HepG2 (cell line): ENCODE results near the gene DTNB. TPM values are rescaled to one million over a fixed set of nuclear protein-coding genes. Genes with fewer than 3 reads are reported as not detected.

Experiments used
- ATAC-seq: fragments of 200-7000 bp; cut with Tn5 transposase; 3 replicates; pipeline ENCODE4 v1.9.1; 2020; ENCODE audit warnings: mild to moderate bottlenecking, moderate library complexity
- BruUV-seq: library from RNA; stranded (reverse); fragments of 400-500 nt; replicated peaks from 2 replicates; lab custom pipeline; 2021; lab: Mats Ljungman, UMichigan
- CTCF ChIA-PET: fragments of 300-600 bp; formaldehyde crosslinking; extraction: SDS; loops from one replicate; lab custom pipeline; 2021; ENCODE audit warnings: low total read pairs, inconsistent platforms, low intra/inter-chr PET ratio; lab: Yijun Ruan, JAX
- POLR2A ChIA-PET: fragments of 350-600 bp; sonication (Branson Sonifier 250); formaldehyde crosslinking; loops from one replicate; lab custom pipeline; 2020; ENCODE audit warnings: antibody characterized with exemption, inconsistent platforms; lab: Yijun Ruan, JAX
- DNase-seq: peaks from one replicate; pipeline ENCODE4 v3.0.0-alpha.2; 2015; ENCODE audit warnings: low spot score
- FAIRE-seq: peaks from 3 replicates; lab custom pipeline; 2011; peaks lifted over from hg19 to GRCh38; lab: Jason Lieb, UNC
- H2AFZ ChIP-seq: one replicate; pipeline ENCODE4 v1.6.1; 2011; ENCODE audit warnings: low read length, inconsistent platforms
- H3K27ac ChIP-seq: fragments of 300-600 bp; 3 replicates; pipeline ENCODE4 v1.8.0; 2011; ENCODE audit warnings: mixed run types, mild to moderate bottlenecking, mixed read lengths, low read length, inconsistent platforms; ENCODE audit not compliant: insufficient read depth; ENCODE audit errors: extremely low read length
- H3K27me3 ChIP-seq, 2 experiments: fragments of 200-600 bp in 1 of 2; 2 replicates in 1 of 2; 3 replicates in 1 of 2; pipeline versions ENCODE4 v1.6.0 to v1.8.0; 2011; ENCODE audit warnings: low read length in 2 of 2, mild to moderate bottlenecking in 2 of 2, moderate library complexity in 2 of 2, inconsistent platforms in 1 of 2; ENCODE audit not compliant: insufficient read depth in 2 of 2, control insufficient read depth in 1 of 2
- H3K36me3 ChIP-seq, 2 experiments: fragments of 200-600 bp in 1 of 2; replicated peaks in 1 of 2; 2 replicates in 1 of 2; 3 replicates in 1 of 2; pipeline versions ENCODE4 v1.5.1 to v1.8.0; 2011; ENCODE audit warnings: low read length in 2 of 2, inconsistent platforms in 1 of 2; ENCODE audit not compliant: insufficient read depth in 2 of 2, control insufficient read depth in 1 of 2
- H3K4me1 ChIP-seq: 2 replicates; pipeline ENCODE4 v1.5.1; 2012; ENCODE audit warnings: low read length, inconsistent platforms; ENCODE audit not compliant: insufficient read depth
- H3K4me2 ChIP-seq: 2 replicates; pipeline ENCODE4 v1.6.0; 2011; ENCODE audit warnings: low read depth, low read length, inconsistent platforms
- H3K4me3 ChIP-seq, 3 experiments: fragments of 200-600 bp in 1 of 3; sonication (generic), shearing (Covaris generic) in 1 of 3; replicated peaks in 1 of 3; 2 replicates each; pipeline ENCODE4 v1.5.1; 2011 to 2016; ENCODE audit warnings: low read length in 3 of 3, inconsistent platforms in 2 of 3, low read depth in 2 of 3, mild to moderate bottlenecking in 2 of 3, control low read depth in 1 of 3, mixed read lengths in 1 of 3; ENCODE audit not compliant: insufficient read depth in 1 of 3
- H3K79me2 ChIP-seq: one replicate; pipeline ENCODE4 v1.6.1; 2011; ENCODE audit warnings: low read length, inconsistent platforms; ENCODE audit not compliant: insufficient read depth
- H3K9ac ChIP-seq: 2 replicates; pipeline ENCODE4 v1.6.0; 2011; ENCODE audit warnings: mild to moderate bottlenecking, low read depth, low read length, inconsistent platforms; ENCODE audit not compliant: insufficient read depth
- H3K9me3 ChIP-seq: 2 replicates; pipeline ENCODE4 v1.5.1; 2012; ENCODE audit warnings: mild to moderate bottlenecking, low read length
- H4K20me1 ChIP-seq: 2 replicates; pipeline ENCODE4 v1.6.0; 2011; ENCODE audit warnings: inconsistent platforms, mild to moderate bottlenecking, low read length, moderate library complexity; ENCODE audit not compliant: insufficient read depth
- CEBPG ChIP-seq: IDR thresholded peaks from 2 replicates; pipeline ENCODE4 v1.6.1; 2016
- DNMT1 ChIP-seq: sonication (generic); formaldehyde crosslinking; IDR thresholded peaks from 2 replicates; pipeline ENCODE4 v1.5.1; 2020; ENCODE audit warnings: mild to moderate bottlenecking, missing genetic modification reagents
- ERF ChIP-seq: IDR thresholded peaks from 2 replicates; pipeline ENCODE4 v1.6.1; 2018; ENCODE audit warnings: missing biosample characterization, missing genetic modification reagents
- GATAD2A ChIP-seq: IDR thresholded peaks from 2 replicates; pipeline ENCODE4 v1.6.1; 2016
- JUN ChIP-seq: sonication (generic); formaldehyde crosslinking; IDR thresholded peaks from 2 replicates; pipeline ENCODE4 v1.4.0; 2020; ENCODE audit warnings: mild to moderate bottlenecking, missing genetic modification reagents
- KAT8 ChIP-seq: IDR thresholded peaks from 2 replicates; pipeline ENCODE4 v1.6.1; 2016; ENCODE audit warnings: missing genetic modification reagents, missing compliant biosample characterization
- KMT2B ChIP-seq: IDR thresholded peaks from 2 replicates; pipeline ENCODE4 v1.6.1; 2016; ENCODE audit warnings: missing genetic modification reagents, missing compliant biosample characterization
- SMC3 ChIP-seq: IDR thresholded peaks from 2 replicates; pipeline ENCODE4 v1.6.1; 2011; ENCODE audit warnings: low read length, improper control_type of control experiment
- STAG1 ChIP-seq: sonication (generic); formaldehyde crosslinking; IDR thresholded peaks from 2 replicates; pipeline ENCODE4 v1.4.0; 2020; ENCODE audit warnings: missing genetic modification reagents
- TBP ChIP-seq: sonication (generic); formaldehyde crosslinking; IDR thresholded peaks from 2 replicates; pipeline ENCODE4 v1.5.0; 2020; ENCODE audit warnings: missing genetic modification reagents
- ZNF124 ChIP-seq: sonication (generic); formaldehyde crosslinking; IDR thresholded peaks from 2 replicates; pipeline ENCODE4 v1.4.0; 2020; ENCODE audit warnings: missing genetic modification reagents
- ZNF33B ChIP-seq: sonication (generic); formaldehyde crosslinking; IDR thresholded peaks from 2 replicates; pipeline ENCODE4 v1.5.1; 2020; ENCODE audit warnings: mild to moderate bottlenecking, missing genetic modification reagents
- ZNF614 ChIP-seq: IDR thresholded peaks from 2 replicates; pipeline ENCODE4 v1.6.1; 2018; ENCODE audit warnings: missing biosample characterization, missing genetic modification reagents, inconsistent platforms, borderline replicate concordance
- WGBS: methylation state at CpG from one replicate; pipeline ENCODE4 v1.1.6; 2017; ENCODE audit warnings: low lambda C conversion rate; 5-methylcytosine and 5-hydroxymethylcytosine counted together
- in situ Hi-C: cut with HindIII; loops from 2 replicates; pipeline ENCODE4 v1.10.0; 2017; ENCODE audit warnings: low pct_unique_long_range_greater_than_20kb; ENCODE audit not compliant: extremely low pct_ligation_motif_present
- intact Hi-C: fragments of 100-400 bp; cut with micrococcal nuclease; formaldehyde crosslinking; loops from one replicate; pipeline ENCODE4 v1.10.0; 2022; ENCODE audit not compliant: unreplicated experiment
- polyA plus RNA-seq, 8 experiments: library from polyadenylated mRNA; depleted of rRNA in 3 of 8; stranded (reverse) in 7 of 8; unstranded in 1 of 8; fragments of >200 nt; fragmentation: Illumina TruSeq in 4 of 8; extraction: Trizol in 4 of 8; gene quantifications; 2 replicates each; pipeline versions ENCODE4 v1.2.1 to v1.2.3, GENCODE V29; 2011 to 2016; ENCODE audit warnings: low read depth in 4 of 8, missing spikeins in 1 of 8, mixed read lengths in 1 of 8; ENCODE audit not compliant: insufficient read depth in 1 of 8
- total RNA-seq, 5 experiments: library from RNA; depleted of rRNA; stranded (reverse); fragments of >200 nt; fragmentation: Illumina TruSeq; extraction: Trizol; gene quantifications; 2 replicates each; pipeline ENCODE4 v1.2.3, GENCODE V29; 2016; ENCODE audit warnings: low read depth in 1 of 5
- TF ChIP-seq, protein P1 (sequence below): sonication (generic); formaldehyde crosslinking; IDR thresholded peaks from 2 replicates; pipeline ENCODE4 v1.5.0; 2020; ENCODE audit warnings: missing genetic modification reagents
- TF ChIP-seq, protein P2 (sequence below): sonication (generic); formaldehyde crosslinking; IDR thresholded peaks from 2 replicates; pipeline ENCODE4 v1.4.0; 2020; ENCODE audit warnings: missing genetic modification reagents, borderline replicate concordance
- TF ChIP-seq, protein P3 (sequence below), 2 experiments: sonication (generic) in 1 of 2; formaldehyde crosslinking in 1 of 2; IDR thresholded peaks; 2 replicates each; pipeline versions ENCODE4 v1.4.0 to v1.6.1; 2016 to 2020; ENCODE audit warnings: borderline replicate concordance in 1 of 2, low read depth in 1 of 2, mild to moderate bottlenecking in 1 of 2, missing genetic modification reagents in 1 of 2

DTNB gene
- total and polyA plus RNA-seq, 2 of the 13 experiments (the other 11 are each of a cell fraction or from before 2014, with no cell fraction given) = 14.4 to 23.9 TPM

GRCh38 chr2:25567406-25567805 is 106.0 kb downstream of the DTNB start:
- H4K20me1 ChIP-seq = no peaks in the 10 kb centered on the region
- DNase-seq (peak; percentile 56), FAIRE-seq (peak; percentile 92), ATAC-seq (peak; percentile 70)
- no peak overlapping the region for H3K4me3 ChIP-seq
- H3K4me2 ChIP-seq = no peak overlapping the region
- no peaks in the 10 kb centered on the region for H3K9me3 ChIP-seq
- no peaks in the 10 kb centered on the region for H3K27me3 ChIP-seq
- in situ Hi-C loops = no loop called here
- no TSS peak for BruUV-seq
- H3K4me1 ChIP-seq = no peaks in the 10 kb centered on the region
- no peaks in the 10 kb centered on the region for H3K79me2 ChIP-seq
- intact Hi-C loops = no loop called here
- ChIA-PET POLR2A (no interaction called here), CTCF (interaction anchor here (1.2 to 1.6 kb wide), 3 partner anchors 191 to 258 kb away, joined by 4 to 7 read pairs (median 7); no protein-coding TSS in a partner anchor)
- no peak overlapping the region for H3K27ac ChIP-seq
- H2AFZ ChIP-seq = no peak overlapping the region
- no peaks in the 10 kb centered on the region for H3K36me3 ChIP-seq
- WGBS = 68% methylated on average over 1 of the region's 1 CpG
- no peak overlapping the region for H3K9ac ChIP-seq
- TF ChIP-seq JUN (CRISPR knock-in tag) (no peak), TBP (CRISPR knock-in tag) (no peak), ERF (CRISPR knock-in tag) (0 out of 2 replicates have a peak, but pooled peaks have one; percentile 25), ZNF124 (CRISPR knock-in tag) (no peak), SMC3 (peak; percentile 34), STAG1 (peak; percentile 67), ZNF614 (CRISPR knock-in tag) (0 out of 2 replicates have a peak, but pooled peaks have one; percentile 31), ZNF33B (CRISPR knock-in tag) (no peak), KAT8 (CRISPR knock-in tag) (peak; percentile 37; the same call in 1 of the 2 replicates), DNMT1 (CRISPR knock-in tag) (no peak), CEBPG (CRISPR knock-in tag) (peak; percentile 50; the same call in 1 of the 2 replicates), GATAD2A (CRISPR knock-in tag) (0 out of 2 replicates have a peak, but pooled peaks have one; percentile 26), KMT2B (CRISPR knock-in tag) (0 out of 2 replicates have a peak, but pooled peaks have one; percentile 40)
- TF ChIP-seq, protein P1, sequence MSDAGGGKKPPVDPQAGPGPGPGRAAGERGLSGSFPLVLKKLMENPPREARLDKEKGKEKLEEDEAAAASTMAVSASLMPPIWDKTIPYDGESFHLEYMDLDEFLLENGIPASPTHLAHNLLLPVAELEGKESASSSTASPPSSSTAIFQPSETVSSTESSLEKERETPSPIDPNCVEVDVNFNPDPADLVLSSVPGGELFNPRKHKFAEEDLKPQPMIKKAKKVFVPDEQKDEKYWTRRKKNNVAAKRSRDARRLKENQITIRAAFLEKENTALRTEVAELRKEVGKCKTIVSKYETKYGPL (CRISPR knock-in tag) = peak; percentile 95
- TF ChIP-seq, protein P2, sequence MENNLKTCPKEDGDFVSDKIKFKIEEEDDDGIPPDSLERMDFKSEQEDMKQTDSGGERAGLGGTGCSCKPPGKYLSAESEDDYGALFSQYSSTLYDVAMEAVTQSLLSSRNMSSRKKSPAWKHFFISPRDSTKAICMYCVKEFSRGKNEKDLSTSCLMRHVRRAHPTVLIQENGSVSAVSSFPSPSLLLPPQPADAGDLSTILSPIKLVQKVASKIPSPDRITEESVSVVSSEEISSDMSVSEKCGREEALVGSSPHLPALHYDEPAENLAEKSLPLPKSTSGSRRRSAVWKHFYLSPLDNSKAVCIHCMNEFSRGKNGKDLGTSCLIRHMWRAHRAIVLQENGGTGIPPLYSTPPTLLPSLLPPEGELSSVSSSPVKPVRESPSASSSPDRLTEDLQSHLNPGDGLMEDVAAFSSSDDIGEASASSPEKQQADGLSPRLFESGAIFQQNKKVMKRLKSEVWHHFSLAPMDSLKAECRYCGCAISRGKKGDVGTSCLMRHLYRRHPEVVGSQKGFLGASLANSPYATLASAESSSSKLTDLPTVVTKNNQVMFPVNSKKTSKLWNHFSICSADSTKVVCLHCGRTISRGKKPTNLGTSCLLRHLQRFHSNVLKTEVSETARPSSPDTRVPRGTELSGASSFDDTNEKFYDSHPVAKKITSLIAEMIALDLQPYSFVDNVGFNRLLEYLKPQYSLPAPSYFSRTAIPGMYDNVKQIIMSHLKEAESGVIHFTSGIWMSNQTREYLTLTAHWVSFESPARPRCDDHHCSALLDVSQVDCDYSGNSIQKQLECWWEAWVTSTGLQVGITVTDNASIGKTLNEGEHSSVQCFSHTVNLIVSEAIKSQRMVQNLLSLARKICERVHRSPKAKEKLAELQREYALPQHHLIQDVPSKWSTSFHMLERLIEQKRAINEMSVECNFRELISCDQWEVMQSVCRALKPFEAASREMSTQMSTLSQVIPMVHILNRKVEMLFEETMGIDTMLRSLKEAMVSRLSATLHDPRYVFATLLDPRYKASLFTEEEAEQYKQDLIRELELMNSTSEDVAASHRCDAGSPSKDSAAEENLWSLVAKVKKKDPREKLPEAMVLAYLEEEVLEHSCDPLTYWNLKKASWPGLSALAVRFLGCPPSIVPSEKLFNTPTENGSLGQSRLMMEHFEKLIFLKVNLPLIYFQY (CRISPR knock-in tag) = 0 out of 2 replicates have a peak, but pooled peaks have one; percentile 30
- TF ChIP-seq, protein P3, sequence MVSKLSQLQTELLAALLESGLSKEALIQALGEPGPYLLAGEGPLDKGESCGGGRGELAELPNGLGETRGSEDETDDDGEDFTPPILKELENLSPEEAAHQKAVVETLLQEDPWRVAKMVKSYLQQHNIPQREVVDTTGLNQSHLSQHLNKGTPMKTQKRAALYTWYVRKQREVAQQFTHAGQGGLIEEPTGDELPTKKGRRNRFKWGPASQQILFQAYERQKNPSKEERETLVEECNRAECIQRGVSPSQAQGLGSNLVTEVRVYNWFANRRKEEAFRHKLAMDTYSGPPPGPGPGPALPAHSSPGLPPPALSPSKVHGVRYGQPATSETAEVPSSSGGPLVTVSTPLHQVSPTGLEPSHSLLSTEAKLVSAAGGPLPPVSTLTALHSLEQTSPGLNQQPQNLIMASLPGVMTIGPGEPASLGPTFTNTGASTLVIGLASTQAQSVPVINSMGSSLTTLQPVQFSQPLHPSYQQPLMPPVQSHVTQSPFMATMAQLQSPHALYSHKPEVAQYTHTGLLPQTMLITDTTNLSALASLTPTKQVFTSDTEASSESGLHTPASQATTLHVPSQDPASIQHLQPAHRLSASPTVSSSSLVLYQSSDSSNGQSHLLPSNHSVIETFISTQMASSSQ (IDR thresholded peaks at IDR 0.05; ENCODE audit: low read depth) = no peak
- TF ChIP-seq, protein P3 (CRISPR knock-in tag; IDR thresholded peaks at IDR 0.05; ENCODE audit: borderline replicate concordance) = no peak
